Regular cardiac myocyte (primary cell): ENCODE results near the gene SIDT2. TPM values are rescaled to one million over a fixed set of nuclear protein-coding genes. Genes with fewer than 3 reads are reported as not detected.

Source experiments
- total RNA-seq: library from RNA; depleted of rRNA; stranded (reverse); fragments of >200 nt; gene quantifications from 2 replicates; pipeline ENCODE4 v1.2.3, GENCODE V29; 2014

The SIDT2 gene
- total RNA-seq, result 17.1 and 27.6 TPM in 2 replicates

DNA sequence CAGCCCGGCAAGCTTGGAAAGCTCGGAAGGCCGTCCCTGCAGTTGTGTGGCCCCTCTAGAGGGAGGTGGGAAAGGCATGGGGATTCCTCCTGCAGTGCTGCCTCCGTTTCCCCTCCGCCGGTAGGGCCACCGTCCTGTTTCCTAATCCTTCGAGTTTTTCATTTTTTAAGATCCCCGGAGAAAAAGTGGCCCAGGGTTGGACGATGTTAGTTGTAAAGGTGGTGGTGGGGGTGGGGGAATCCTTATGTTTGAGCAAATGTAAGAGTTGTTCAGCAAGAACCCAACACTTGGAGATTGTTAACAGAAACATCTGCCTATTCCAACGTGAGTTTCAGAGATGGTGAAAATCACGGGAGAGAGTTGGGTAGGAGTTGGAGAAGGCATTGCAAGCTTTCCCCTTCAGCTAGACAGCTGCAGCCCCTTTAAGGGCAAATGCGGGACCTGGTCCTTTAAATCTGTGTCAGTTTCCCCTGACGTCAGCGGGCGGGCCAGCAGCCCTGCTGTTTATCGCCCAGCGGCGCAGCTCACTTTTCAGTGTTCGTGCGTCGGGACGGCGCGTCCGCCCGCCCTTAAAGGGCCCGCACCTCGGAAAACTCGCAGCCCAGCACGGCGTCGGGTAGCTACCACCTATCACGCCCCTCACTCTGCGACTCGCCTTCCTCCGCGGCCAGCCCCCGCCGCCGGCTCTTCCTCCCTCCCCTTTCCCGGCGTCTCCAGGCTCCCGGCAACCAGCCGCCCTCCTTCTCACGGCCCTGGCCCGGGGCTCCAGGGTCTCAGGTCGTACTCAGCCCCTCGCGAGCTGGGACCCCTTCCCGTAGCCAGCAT is at the start of gene SIDT2:
SIDT2 (plus strand) TSS at position 534 of the 825 bp plus-strand sequence. CDS start 521 bp downstream, outside the sequence.

DNA sequence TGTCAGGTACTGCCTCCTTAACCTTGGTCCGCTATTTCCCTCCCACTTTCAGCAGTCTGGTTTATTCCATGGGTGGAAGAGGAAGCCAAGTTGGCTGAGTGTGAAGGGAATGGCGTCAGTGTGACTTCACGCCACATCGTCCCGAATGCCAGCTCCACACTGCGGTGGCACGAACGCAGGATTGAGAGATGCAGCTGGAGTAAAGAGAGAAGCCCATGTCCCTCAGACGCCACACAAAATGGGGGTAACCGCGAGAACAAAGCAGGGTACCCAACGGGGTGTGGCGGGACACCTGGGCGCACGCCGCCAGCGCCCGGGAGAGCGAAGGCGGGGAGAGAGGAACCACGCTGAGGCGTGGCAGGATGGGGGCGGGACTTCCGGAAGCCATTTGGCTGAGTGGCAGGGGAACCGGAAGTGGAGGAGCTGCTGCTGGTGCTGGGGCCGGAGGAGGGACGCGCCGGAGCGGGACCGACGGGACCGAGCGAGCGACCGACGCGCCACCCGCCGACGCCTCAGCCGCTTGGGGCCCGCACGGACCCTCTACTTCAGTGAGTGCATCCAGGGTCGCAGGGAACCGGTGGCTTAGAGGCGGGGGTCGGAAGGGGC is 34.6 kb upstream of the SIDT2 start, which contains the start of gene PAFAH1B2:
PAFAH1B2 (plus strand) TSS at position 417 of the 606 bp plus-strand sequence. CDS start 8,161 bp downstream, outside the sequence.

DNA sequence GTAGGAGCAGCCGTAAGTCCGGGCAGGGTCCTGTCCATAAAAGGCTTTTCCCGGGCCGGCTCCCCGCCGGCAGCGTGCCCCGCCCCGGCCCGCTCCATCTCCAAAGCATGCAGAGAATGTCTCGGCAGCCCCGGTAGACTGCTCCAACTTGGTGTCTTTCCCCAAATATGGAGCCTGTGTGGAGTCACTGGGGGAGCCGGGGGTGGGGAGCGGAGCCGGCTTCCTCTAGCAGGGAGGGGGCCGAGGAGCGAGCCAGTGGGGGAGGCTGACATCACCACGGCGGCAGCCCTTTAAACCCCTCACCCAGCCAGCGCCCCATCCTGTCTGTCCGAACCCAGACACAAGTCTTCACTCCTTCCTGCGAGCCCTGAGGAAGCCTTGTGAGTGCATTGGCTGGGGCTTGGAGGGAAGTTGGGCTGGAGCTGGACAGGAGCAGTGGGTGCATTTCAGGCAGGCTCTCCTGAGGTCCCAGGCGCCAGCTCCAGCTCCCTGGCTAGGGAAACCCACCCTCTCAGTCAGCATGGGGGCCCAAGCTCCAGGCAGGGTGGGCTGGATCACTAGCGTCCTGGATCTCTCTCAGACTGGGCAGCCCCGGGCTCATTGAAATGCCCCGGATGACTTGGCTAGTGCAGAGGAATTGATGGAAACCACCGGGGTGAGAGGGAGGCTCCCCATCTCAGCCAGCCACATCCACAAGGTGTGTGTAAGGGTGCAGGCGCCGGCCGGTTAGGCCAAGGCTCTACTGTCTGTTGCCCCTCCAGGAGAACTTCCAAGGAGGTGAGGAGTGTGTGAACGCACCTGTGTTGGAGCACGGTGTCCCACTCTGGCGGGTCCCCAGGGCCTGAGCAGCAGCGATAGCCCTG is 20.7 kb downstream of the SIDT2 start, which contains the start of gene TAGLN:
TAGLN (plus strand) TSS at position 318 of the 863 bp plus-strand sequence. CDS start 3,644 bp downstream, outside the sequence.

DNA sequence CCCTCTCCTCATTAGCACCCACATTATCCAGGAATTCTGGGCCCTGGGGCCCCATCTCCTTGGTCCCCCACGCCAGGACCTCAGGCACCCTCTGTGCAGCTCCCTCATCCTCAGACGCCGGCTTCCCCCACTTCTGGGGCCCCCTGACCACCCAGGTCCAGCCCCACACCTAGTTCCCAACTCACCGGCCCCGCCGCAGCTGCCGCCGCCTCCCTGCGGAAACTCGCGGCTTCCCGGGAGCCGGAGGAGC is 53.2 kb downstream of the SIDT2 start, which contains the start of gene PCSK7:
PCSK7 (minus strand) TSS at position 232 of the 250 bp plus-strand sequence. CDS start 2,229 bp downstream, outside the sequence.

DNA sequence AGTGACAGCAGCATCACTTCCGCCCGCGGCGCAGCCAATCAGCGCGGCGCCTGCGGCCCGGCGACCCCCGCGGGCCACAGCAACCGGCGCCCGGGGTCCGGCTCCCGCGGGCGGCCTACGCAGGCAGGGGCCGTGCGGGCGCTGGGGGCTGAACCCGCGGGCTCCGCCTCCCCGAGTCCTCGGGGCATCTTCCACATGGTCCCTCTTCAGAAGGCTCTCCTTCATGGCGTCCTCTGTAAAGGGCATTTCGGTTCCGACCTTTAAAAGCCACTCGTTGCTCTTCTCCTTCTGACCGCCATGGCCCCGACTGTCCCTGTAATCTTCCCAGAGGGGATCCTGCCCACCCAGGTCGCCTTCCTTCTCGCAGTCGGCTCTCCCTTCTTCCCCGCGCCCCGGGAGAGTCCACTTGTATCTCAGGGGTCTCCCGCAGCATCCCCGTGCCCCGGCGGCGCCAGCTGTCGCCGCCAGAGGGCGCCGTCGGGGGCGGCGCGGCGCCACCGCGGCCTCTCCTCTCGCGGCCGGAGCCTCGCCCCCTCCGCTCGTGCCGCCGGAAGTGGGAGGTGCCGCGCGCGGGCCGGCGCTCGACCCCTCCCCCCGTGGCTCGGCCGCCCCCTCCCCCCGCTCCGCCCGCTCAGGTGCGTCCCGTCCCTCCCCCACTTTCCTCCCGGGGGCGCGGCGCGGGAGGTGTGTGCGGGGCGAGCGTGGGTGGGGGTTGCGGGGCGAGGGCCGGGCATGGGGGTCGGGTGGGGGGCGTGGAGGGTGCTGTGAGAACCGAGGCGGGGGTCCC is 53.7 kb downstream of the SIDT2 start, which contains the start of gene RNF214:
RNF214 (plus strand) TSS at position 580 of the 787 bp plus-strand sequence. CDS start 1,602 bp downstream, outside the sequence.

Other genes with a start within 250 kb of the SIDT2 start
- 13.2 and 13.8 TPM in 2 replicates for gene SIK3, start 80.3 kb upstream of the SIDT2 start, total RNA-seq
- 187 and 197 TPM in 2 replicates for gene PAFAH1B2, start 34.5 kb upstream of the SIDT2 start, total RNA-seq
- gene TAGLN, start 20.6 kb downstream of the SIDT2 start, total RNA-seq, result 1,205 and 3,154 TPM in 2 replicates
- 49.9 and 101 TPM in 2 replicates for gene PCSK7, start 53.3 kb downstream of the SIDT2 start, total RNA-seq
- gene RNF214, start 53.9 kb downstream of the SIDT2 start, total RNA-seq, result 6.8 and 7.3 TPM in 2 replicates
- 1.2 and 1.4 TPM in 2 replicates for gene BACE1-AS, start 112.6 kb downstream of the SIDT2 start, total RNA-seq
- 23.1 and 27.2 TPM in 2 replicates for gene BACE1, start 137.5 kb downstream of the SIDT2 start, total RNA-seq
- 22.8 and 35.5 TPM in 2 replicates for gene CEP164, start 149.1 kb downstream of the SIDT2 start, total RNA-seq